C1 segment of cervical spinal cord (tissue), 14 donors: ENCODE results near the gene PODXL2.

Source experiments
- DNase-seq, 14 donors: peaks; one replicate each; lab custom pipeline; 2025; lab: John Stamatoyannopoulos, UW

PODXL2 gene

GRCh38 chr3:127628426-127628787, 578 bp upstream of the PODXL2 start:
- DNase-seq = no peak

GRCh38 chr3:127629467-127630403, 750 bp downstream of the PODXL2 start:
- peak in 2 of 14 donors; percentile 7 to 33 for DNase-seq

GRCh38 chr3:127630811-127631714, 2.1 kb downstream of the PODXL2 start:
- peak in 1 of 14 donors; percentile 18 for DNase-seq

- peak in 1 of 14 donors; percentile 40 for DNase-seq
These were observed 3.2 kb downstream of the PODXL2 start for GRCh38 chr3:127632035-127632820.

- no peak for DNase-seq
These were observed 5.7 kb downstream of the PODXL2 start for GRCh38 chr3:127634653-127635052.

GRCh38 chr3:127637546-127637945, 8.6 kb downstream of the PODXL2 start:
- no peak for DNase-seq

- DNase-seq = no peak
These were observed 9.0 kb downstream of the PODXL2 start for GRCh38 chr3:127637971-127638370.

- no peak for DNase-seq
These were observed 10.4 kb downstream of the PODXL2 start for GRCh38 chr3:127639173-127640041.

- no peak for DNase-seq
These were observed 11.0 kb downstream of the PODXL2 start for GRCh38 chr3:127640042-127640355.

GRCh38 chr3:127644641-127645370, 15.8 kb downstream of the PODXL2 start:
- no peak for DNase-seq

- DNase-seq = no peak
These were observed 16.5 kb downstream of the PODXL2 start for GRCh38 chr3:127645371-127646015.

- peak in 1 of 14 donors; percentile 33 for DNase-seq
These were observed 17.6 kb downstream of the PODXL2 start for GRCh38 chr3:127646501-127647046.

GRCh38 chr3:127647166-127647844, 18.3 kb downstream of the PODXL2 start:
- no peak for DNase-seq

GRCh38 chr3:127647845-127648204, 18.8 kb downstream of the PODXL2 start:
- DNase-seq = no peak

GRCh38 chr3:127650236-127650635, 21.3 kb downstream of the PODXL2 start:
- DNase-seq = no peak

GRCh38 chr3:127651516-127652172, 22.7 kb downstream of the PODXL2 start:
- DNase-seq = no peak

GRCh38 chr3:127652246-127652995, 23.4 kb downstream of the PODXL2 start:
- peak in 5 of 14 donors; percentile 10 to 42 (median 29) for DNase-seq
